ENCODE measurements around the gene CLSTN1.

Gene CLSTN1

GRCh38 chr1:9737671-9738070 is 86.1 kb downstream of the CLSTN1 start:
- TF ChIP-seq, protein P1, sequence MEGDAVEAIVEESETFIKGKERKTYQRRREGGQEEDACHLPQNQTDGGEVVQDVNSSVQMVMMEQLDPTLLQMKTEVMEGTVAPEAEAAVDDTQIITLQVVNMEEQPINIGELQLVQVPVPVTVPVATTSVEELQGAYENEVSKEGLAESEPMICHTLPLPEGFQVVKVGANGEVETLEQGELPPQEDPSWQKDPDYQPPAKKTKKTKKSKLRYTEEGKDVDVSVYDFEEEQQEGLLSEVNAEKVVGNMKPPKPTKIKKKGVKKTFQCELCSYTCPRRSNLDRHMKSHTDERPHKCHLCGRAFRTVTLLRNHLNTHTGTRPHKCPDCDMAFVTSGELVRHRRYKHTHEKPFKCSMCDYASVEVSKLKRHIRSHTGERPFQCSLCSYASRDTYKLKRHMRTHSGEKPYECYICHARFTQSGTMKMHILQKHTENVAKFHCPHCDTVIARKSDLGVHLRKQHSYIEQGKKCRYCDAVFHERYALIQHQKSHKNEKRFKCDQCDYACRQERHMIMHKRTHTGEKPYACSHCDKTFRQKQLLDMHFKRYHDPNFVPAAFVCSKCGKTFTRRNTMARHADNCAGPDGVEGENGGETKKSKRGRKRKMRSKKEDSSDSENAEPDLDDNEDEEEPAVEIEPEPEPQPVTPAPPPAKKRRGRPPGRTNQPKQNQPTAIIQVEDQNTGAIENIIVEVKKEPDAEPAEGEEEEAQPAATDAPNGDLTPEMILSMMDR (conservative IDR thresholded peaks at IDR 0.05; ENCODE audit: low read depth) = no peak
- CTCF ChIA-PET = interaction anchor here (0.7 to 1.4 kb wide), 2 partner anchors 13 to 297 kb away, joined by 3 to 5 read pairs; no protein-coding TSS in a partner anchor
- no peak for DNase-seq (ENCODE audit: low spot score)

GRCh38 chr1:9737057-9737456 is 86.7 kb downstream of the CLSTN1 start:
- DNase-seq (ENCODE audit: low spot score) = no peak
- H3K27ac ChIP-seq = peak overlapping the region; percentile 12; the same call in 1 of the 2 replicates
- POLR2A ChIA-PET (ENCODE audit: low non-redundant PET) = no interaction called here
- CTCF ChIA-PET = interaction anchor here (0.7 to 1.4 kb wide), 2 partner anchors 12 to 298 kb away, joined by 3 to 5 read pairs; no protein-coding TSS in a partner anchor
- TF ChIP-seq, protein P1 (conservative IDR thresholded peaks at IDR 0.05; ENCODE audit: low read depth) = no peak

More at GRCh38 chr1:9737671-9738070, 86.1 kb downstream of the CLSTN1 start:
- H3K27ac ChIP-seq = peak overlapping the region; percentile 45; the same call in 1 of the 2 replicates
- POLR2A ChIA-PET (ENCODE audit: low non-redundant PET) = interaction anchor here (0.5 kb wide), 1 partner anchor 75 kb away, joined by 4 read pairs; no protein-coding TSS in a partner anchor

DNA sequence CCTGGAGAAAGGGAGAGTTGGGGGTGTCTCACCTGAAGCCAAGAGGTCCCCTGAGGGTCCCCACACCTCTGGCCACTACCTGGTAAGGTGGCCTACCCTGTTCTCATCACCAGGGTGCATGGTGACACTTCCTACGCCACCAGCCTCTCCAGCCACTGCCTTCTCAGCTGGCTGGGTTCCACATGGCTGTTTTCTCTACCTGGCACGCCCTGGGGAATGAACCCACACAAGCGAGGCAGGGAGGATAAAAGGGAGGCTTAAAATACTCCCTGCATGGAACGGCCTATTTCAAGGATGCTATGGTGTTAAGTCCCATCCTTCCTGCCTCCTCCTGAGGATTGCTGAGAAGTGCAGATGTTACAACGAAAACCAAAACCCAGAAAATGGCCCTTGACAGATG is 87.5 kb downstream of the CLSTN1 start:
- DNase-seq (ENCODE audit: low spot score) = no peak
- POLR2A ChIA-PET (ENCODE audit: low non-redundant PET) = no interaction called here
- CTCF ChIA-PET = interaction anchor here (0.6 kb wide), 1 partner anchor 298 kb away, joined by 4 read pairs; no protein-coding TSS in a partner anchor
- TF ChIP-seq, protein P1 (conservative IDR thresholded peaks at IDR 0.05; ENCODE audit: low read depth) = no peak
- no peak overlapping the region for H3K27ac ChIP-seq

GRCh38 chr1:9735800-9736199 is 88.0 kb downstream of the CLSTN1 start:
- TF ChIP-seq, protein P1 (conservative IDR thresholded peaks at IDR 0.05; ENCODE audit: low read depth) = no peak
- DNase-seq (ENCODE audit: low spot score) = no peak
- ChIA-PET POLR2A (ENCODE audit: low non-redundant PET) (no interaction called here), CTCF (interaction anchor here (0.6 kb wide), 1 partner anchor 299 kb away, joined by 4 read pairs; no protein-coding TSS in a partner anchor)
- H3K27ac ChIP-seq = no peak overlapping the region

- ChIA-PET CTCF (no interaction called here), POLR2A (ENCODE audit: low non-redundant PET) (no interaction called here)
- peak overlapping the region; percentile 46 for H3K27ac ChIP-seq
- DNase-seq (ENCODE audit: low spot score) = no peak
- TF ChIP-seq, protein P1 (conservative IDR thresholded peaks at IDR 0.05; ENCODE audit: low read depth) = no peak
Measured at GRCh38 chr1:9733160-9733789, 90.5 kb downstream of the CLSTN1 start.

DNA sequence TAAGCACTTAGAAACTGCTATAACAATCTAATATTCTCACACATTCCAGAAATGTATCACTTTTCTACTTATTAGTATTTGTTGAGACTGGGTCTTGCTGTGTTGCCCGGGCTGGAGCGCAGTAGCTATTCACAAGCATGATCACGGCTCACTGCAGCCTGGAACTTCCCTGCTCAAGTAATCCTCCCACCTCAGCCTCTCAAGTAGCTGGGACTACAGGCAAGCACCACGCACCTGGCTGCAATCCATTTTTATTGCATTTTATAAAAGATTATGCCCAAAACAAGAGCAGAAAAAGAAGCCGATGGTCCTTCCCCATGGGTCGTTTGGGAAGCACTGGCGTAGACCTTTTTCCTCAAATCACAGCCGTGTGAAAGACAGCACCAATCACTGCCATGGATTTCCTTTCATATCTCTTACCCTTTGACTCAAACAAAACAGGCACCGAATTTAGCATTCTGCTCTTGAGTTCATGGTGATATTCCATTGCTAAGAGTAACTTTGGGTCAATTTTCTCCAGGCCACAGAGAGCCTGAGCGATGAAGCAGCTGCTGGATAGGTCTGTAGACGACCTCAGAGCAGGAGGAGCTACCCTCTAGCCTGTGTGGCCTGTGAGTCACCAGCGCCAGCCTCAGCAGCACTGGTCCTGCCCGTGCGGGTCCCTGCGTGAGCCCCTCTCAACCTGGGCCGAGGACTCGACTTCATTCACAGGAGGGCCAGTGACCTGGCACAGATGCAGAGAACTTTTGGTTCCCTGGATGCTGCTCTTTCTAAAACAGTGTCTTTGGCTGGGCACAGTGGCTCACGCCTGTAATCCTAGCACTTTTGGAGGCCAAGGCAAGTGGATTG is 91.4 kb downstream of the CLSTN1 start:
- CTCF ChIA-PET = interaction anchor here (0.7 kb wide), 1 partner anchor 76 kb away, joined by 3 read pairs; no protein-coding TSS in a partner anchor
- DNase-seq (ENCODE audit: low spot score) = no peak
- TF ChIP-seq, protein P1 (conservative IDR thresholded peaks at IDR 0.05; ENCODE audit: low read depth) = no peak
- H3K27ac ChIP-seq = peak overlapping the region; percentile 46
- POLR2A ChIA-PET (ENCODE audit: low non-redundant PET) = no interaction called here

Data from RWPE1 (cell line).